WTC11 (cell line): ENCODE results near the gene SYNGR3. TPM values are rescaled to one million over a fixed set of nuclear protein-coding genes. Genes with fewer than 3 reads are reported as not detected.
A peak's percentile ranks its signal among the peaks of the same experiment; 100 is the strongest.

ENCODE experiments used
- ATAC-seq: fragments of 200-7000 bp; cut with Tn5 transposase; 2 replicates; pipeline ENCODE4 v1.10.0; 2021; ENCODE audit warnings: mild to moderate bottlenecking, moderate library complexity
- CTCF ChIA-PET: fragments of 300-600 bp; sonication (Branson Sonifier 250); formaldehyde crosslinking; loops from one replicate; lab custom pipeline; 2021; ENCODE audit warnings: antibody characterized with exemption; lab: Charles Lee
- POLR2A ChIA-PET: fragments of 350-600 bp; sonication (Branson Sonifier 250); formaldehyde crosslinking; loops from one replicate; lab custom pipeline; 2021; ENCODE audit warnings: antibody characterized with exemption; lab: Charles Lee
- DNase-seq: peaks from one replicate; pipeline ENCODE4 v3.0.0; 2021; ENCODE audit warnings: low spot score
- H3K27ac Mint-ChIP-seq: 2 replicates; pipeline ENCODE4 v1.8.0; 2021; ENCODE audit warnings: mixed read lengths
- H3K27me3 Mint-ChIP-seq: 2 replicates; pipeline ENCODE4 v1.8.0; 2021; ENCODE audit warnings: low read depth, mild to moderate bottlenecking, moderate library complexity, mixed read lengths
- H3K36me3 Mint-ChIP-seq: 2 replicates; pipeline ENCODE4 v1.8.0; 2021; ENCODE audit warnings: mixed read lengths
- H3K4me1 Mint-ChIP-seq: 2 replicates; pipeline ENCODE4 v1.8.0; 2022; ENCODE audit warnings: mixed read lengths
- H3K4me3 Mint-ChIP-seq: 2 replicates; pipeline ENCODE4 v1.8.0; 2021; ENCODE audit warnings: mild to moderate bottlenecking, moderate library complexity, mixed read lengths
- H3K9me3 Mint-ChIP-seq: 2 replicates; pipeline ENCODE4 v1.8.0; 2021; ENCODE audit warnings: mixed read lengths
- AFF4 ChIP-seq: sonication (generic); formaldehyde crosslinking; IDR thresholded peaks from 2 replicates; pipeline ENCODE4 v1.8.1; 2023; ENCODE audit warnings: mild to moderate bottlenecking, missing genetic modification reagents, borderline replicate concordance
- ATF6 ChIP-seq: sonication (generic); formaldehyde crosslinking; IDR thresholded peaks from 2 replicates; pipeline ENCODE4 v1.8.1; 2023; ENCODE audit warnings: mild to moderate bottlenecking, missing genetic modification reagents
- ELF4 ChIP-seq: sonication (generic); formaldehyde crosslinking; IDR thresholded peaks from 2 replicates; pipeline ENCODE4 v1.8.1; 2022; ENCODE audit warnings: low read depth, mild to moderate bottlenecking, moderate library complexity, missing genetic modification reagents
- EMX1 ChIP-seq: fragments of 250-450 bp; sonication (Bioruptor Pico); IDR thresholded peaks from 2 replicates; pipeline ENCODE4 v1.8.0; 2021; ENCODE audit warnings: mild to moderate bottlenecking
- ESRRA ChIP-seq: sonication (generic); formaldehyde crosslinking; IDR thresholded peaks from 2 replicates; pipeline ENCODE4 v1.8.1; 2022; ENCODE audit warnings: mild to moderate bottlenecking, missing genetic modification reagents, borderline replicate concordance
- ETV6 ChIP-seq: sonication (generic); formaldehyde crosslinking; IDR thresholded peaks from 2 replicates; pipeline ENCODE4 v1.8.1; 2022; ENCODE audit warnings: mild to moderate bottlenecking, missing genetic modification reagents
- HMGXB4 ChIP-seq: sonication (generic); formaldehyde crosslinking; IDR thresholded peaks from 2 replicates; pipeline ENCODE4 v1.8.1; 2023; ENCODE audit warnings: mild to moderate bottlenecking, moderate library complexity, missing genetic modification reagents
- NFATC4 ChIP-seq: fragments of 250-450 bp; sonication (Bioruptor Pico); IDR thresholded peaks from 2 replicates; pipeline ENCODE4 v1.9.0; 2021; ENCODE audit warnings: mild to moderate bottlenecking
- NFYB ChIP-seq: sonication (generic); formaldehyde crosslinking; conservative IDR thresholded peaks from 2 replicates; pipeline ENCODE4 v1.8.0; 2022; ENCODE audit warnings: low read depth, missing genetic modification reagents
- OVOL2 ChIP-seq: fragments of 250-450 bp; sonication (Bioruptor Pico); IDR thresholded peaks from 2 replicates; pipeline ENCODE4 v1.9.0; 2021; ENCODE audit warnings: mild to moderate bottlenecking, borderline replicate concordance
- SMAD4 ChIP-seq: sonication (generic); formaldehyde crosslinking; IDR thresholded peaks from 2 replicates; pipeline ENCODE4 v1.8.0; 2022; ENCODE audit warnings: mild to moderate bottlenecking, missing genetic modification reagents
- TP53 ChIP-seq: sonication (generic); formaldehyde crosslinking; IDR thresholded peaks from 2 replicates; pipeline ENCODE4 v1.8.1; 2023; ENCODE audit warnings: mild to moderate bottlenecking, missing genetic modification reagents
- USF1 ChIP-seq: sonication (generic); formaldehyde crosslinking; IDR thresholded peaks from 2 replicates; pipeline ENCODE4 v1.8.0; 2022; ENCODE audit warnings: mild to moderate bottlenecking, missing genetic modification reagents
- ZBTB43 ChIP-seq: sonication (generic); formaldehyde crosslinking; IDR thresholded peaks from 2 replicates; pipeline ENCODE4 v1.8.1; 2023; ENCODE audit warnings: mild to moderate bottlenecking, missing genetic modification reagents
- ZNF423 ChIP-seq: fragments of 250-450 bp; sonication (Bioruptor Pico); IDR thresholded peaks from 2 replicates; pipeline ENCODE4 v2.1.2; 2022; ENCODE audit warnings: mild to moderate bottlenecking, moderate library complexity
- ZNF671 ChIP-seq: fragments of 250-450 bp; sonication (Bioruptor Pico); IDR thresholded peaks from 2 replicates; pipeline ENCODE4 v1.8.0; 2021; ENCODE audit warnings: mild to moderate bottlenecking
- total RNA-seq: library from RNA; stranded (reverse); gene quantifications from 3 replicates; pipeline ENCODE4 v1.2.3, GENCODE V29; 2021
- TF ChIP-seq, protein P1 (sequence below): sonication (generic); formaldehyde crosslinking; IDR thresholded peaks from 2 replicates; pipeline ENCODE4 v1.8.1; 2022; ENCODE audit warnings: low read depth, mild to moderate bottlenecking, moderate library complexity, missing genetic modification reagents, borderline replicate concordance

Gene SYNGR3
- total RNA-seq, 1 experiment from 2014 or later = 41.5 TPM

- Mint-ChIP-seq H3K4me3 (no peak overlapping the region), H3K9me3 (no peaks in the 10 kb centered on the region), H3K4me1 (no peaks in the 10 kb centered on the region), H3K27me3 (no peaks in the 10 kb centered on the region), H3K36me3 (no peaks in the 10 kb centered on the region; the same call in 1 of the 2 replicates), H3K27ac (no peak overlapping the region)
- TF ChIP-seq ESRRA (CRISPR knock-in tag) (no peak), USF1 (CRISPR knock-in tag) (no peak), SMAD4 (CRISPR knock-in tag) (no peak), ZNF423 (CRISPR knock-in tag) (no peak)
- ChIA-PET POLR2A (no interaction called here), CTCF (interaction anchor here (0.6 to 3.0 kb wide), 7 partner anchors 11 to 114 kb away, joined by 3 to 11 read pairs (median 3); no protein-coding TSS in a partner anchor)
- DNase-seq (no peak), ATAC-seq (no peak)
Measured at GRCh38 chr16:2040787-2041522, 51.2 kb downstream of the SYNGR3 start.

DNA sequence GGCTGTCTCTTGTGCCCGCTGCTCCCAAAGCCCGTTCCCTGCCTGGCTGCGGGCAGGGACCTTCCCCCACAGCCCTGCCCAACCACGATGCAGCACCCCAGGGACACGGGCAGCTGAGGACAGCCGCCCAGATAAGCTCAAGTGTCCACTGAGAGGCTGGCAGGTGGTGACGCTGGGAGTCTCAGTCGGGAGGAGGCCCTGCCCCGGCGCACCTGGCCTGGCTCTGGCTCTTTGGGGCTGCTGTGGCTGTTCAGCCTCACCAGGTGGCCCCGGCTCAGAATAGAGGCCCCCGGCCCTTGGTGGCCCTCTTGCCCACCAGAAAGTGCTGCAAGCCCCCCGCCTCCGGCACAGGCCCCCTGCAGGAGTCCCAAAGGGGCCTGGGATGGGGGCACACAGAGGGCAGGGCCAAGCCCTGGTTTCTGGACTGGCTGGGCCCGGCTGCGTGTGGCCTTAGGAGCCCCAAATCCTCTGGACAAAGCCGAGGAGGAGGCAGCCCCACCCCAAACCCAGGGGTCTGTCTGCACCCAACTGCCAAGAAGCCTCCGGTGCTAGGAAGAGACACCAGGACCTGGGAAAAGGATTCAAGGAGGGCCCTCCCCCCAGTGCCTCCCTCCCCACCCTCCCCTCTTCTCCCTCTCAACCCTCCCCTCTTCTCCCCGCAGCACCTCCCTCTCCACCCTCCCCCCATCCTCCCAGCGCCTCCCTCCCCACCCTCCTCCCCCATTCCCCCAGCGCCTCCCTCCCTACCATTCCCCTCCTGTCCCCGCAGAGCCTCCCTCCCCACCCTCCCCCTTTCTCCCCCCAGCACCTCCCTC lies 52.6 kb downstream of the SYNGR3 start:
- TF ChIP-seq EMX1 (CRISPR knock-in tag) = no peak
- TF ChIP-seq NFATC4 (CRISPR knock-in tag) = no peak
- TF ChIP-seq ZBTB43 (CRISPR knock-in tag) = no peak
- no peak for TF ChIP-seq ZNF671 (CRISPR knock-in tag)
- no peaks in the 10 kb centered on the region for H3K27me3 Mint-ChIP-seq
- H3K4me3 Mint-ChIP-seq = no peak overlapping the region
- ChIA-PET CTCF (interaction anchor here (0.9 to 1.4 kb wide), 3 partner anchors 12 to 48 kb away, joined by 3 to 5 read pairs (median 5); no protein-coding TSS in a partner anchor), POLR2A (no interaction called here)
- ATAC-seq (no peak), DNase-seq (no peak)
- no peaks in the 10 kb centered on the region; the same call in 1 of the 2 replicates for H3K36me3 Mint-ChIP-seq
- H3K9me3 Mint-ChIP-seq = no peaks in the 10 kb centered on the region
- no peak overlapping the region for H3K27ac Mint-ChIP-seq
- peaks cover 4% of the 10 kb centered on the region for H3K4me1 Mint-ChIP-seq

GRCh38 chr16:2042986-2043666 lies 53.4 kb downstream of the SYNGR3 start:
- Mint-ChIP-seq H3K4me1 (peaks cover 4% of the 10 kb centered on the region), H3K4me3 (no peak overlapping the region), H3K27me3 (no peaks in the 10 kb centered on the region), H3K9me3 (no peaks in the 10 kb centered on the region), H3K27ac (peak overlapping the region; percentile 63; the same call in 1 of the 2 replicates), H3K36me3 (no peaks in the 10 kb centered on the region; the same call in 1 of the 2 replicates)
- ATAC-seq (no peak), DNase-seq (no peak)
- POLR2A ChIA-PET = no interaction called here
- CTCF ChIA-PET = interaction anchor here (0.7 to 1.3 kb wide), 4 partner anchors 14 to 39 kb away, joined by 3 to 5 read pairs (median 3); no protein-coding TSS in a partner anchor
- no peak for TF ChIP-seq AFF4
- no peak for TF ChIP-seq TP53
- TF ChIP-seq EMX1 (CRISPR knock-in tag) = no peak
- no peak for TF ChIP-seq OVOL2
- no peak for TF ChIP-seq ATF6 (CRISPR knock-in tag)
- no peak for TF ChIP-seq NFATC4 (CRISPR knock-in tag)
- TF ChIP-seq HMGXB4 (CRISPR knock-in tag) = no peak
- TF ChIP-seq, protein P1, sequence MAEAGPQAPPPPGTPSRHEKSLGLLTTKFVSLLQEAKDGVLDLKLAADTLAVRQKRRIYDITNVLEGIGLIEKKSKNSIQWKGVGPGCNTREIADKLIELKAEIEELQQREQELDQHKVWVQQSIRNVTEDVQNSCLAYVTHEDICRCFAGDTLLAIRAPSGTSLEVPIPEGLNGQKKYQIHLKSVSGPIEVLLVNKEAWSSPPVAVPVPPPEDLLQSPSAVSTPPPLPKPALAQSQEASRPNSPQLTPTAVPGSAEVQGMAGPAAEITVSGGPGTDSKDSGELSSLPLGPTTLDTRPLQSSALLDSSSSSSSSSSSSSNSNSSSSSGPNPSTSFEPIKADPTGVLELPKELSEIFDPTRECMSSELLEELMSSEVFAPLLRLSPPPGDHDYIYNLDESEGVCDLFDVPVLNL (CRISPR knock-in tag) = no peak
- no peak for TF ChIP-seq ELF4
- no peak for TF ChIP-seq NFYB (CRISPR knock-in tag)
- TF ChIP-seq ETV6 (CRISPR knock-in tag) = no peak
